ENCODE measurements around the gene ZBED1.
"Not testable (repeated sequence)": the region's sequence is repeated elsewhere in the genome, so short reads cannot be mapped to it uniquely, and the experiment has no call there.

ZBED1 gene

DNA sequence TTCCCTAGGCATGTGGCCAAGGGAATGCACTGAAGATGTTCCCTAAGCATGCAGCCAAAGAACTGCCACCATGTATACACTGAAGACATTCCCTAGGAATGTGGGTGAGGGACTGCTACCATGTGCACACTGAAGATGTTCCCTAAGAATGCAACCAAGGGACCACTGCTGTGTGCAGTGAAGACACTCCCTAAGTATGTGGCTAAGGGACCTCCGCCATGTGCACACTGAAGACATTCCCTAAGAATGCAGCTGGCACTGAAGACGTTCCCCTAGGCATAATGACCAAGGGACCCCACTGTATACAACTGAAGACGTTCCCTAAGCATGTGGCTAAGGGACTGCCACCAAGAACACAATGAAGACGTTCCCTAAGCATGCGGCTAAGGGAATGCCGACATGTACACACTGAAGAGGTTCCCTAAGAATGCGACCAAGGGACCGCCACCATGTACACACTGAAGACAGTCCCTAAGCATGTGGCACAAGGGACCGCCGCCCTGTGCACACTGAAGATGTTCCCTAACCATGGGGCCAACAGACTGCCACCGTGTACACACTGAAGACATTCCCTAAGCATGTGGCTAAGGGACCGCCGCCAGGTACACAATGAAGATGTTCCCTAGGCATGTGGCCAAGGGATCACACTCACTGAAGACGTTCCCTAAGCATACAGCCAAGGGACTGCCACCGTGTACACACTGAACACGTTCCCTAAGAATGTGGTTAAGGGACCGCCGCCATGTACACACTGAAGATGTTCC is 25.6 kb downstream of the ZBED1 start:
- no peak overlapping the region for H3K27ac ChIP-seq

DNA sequence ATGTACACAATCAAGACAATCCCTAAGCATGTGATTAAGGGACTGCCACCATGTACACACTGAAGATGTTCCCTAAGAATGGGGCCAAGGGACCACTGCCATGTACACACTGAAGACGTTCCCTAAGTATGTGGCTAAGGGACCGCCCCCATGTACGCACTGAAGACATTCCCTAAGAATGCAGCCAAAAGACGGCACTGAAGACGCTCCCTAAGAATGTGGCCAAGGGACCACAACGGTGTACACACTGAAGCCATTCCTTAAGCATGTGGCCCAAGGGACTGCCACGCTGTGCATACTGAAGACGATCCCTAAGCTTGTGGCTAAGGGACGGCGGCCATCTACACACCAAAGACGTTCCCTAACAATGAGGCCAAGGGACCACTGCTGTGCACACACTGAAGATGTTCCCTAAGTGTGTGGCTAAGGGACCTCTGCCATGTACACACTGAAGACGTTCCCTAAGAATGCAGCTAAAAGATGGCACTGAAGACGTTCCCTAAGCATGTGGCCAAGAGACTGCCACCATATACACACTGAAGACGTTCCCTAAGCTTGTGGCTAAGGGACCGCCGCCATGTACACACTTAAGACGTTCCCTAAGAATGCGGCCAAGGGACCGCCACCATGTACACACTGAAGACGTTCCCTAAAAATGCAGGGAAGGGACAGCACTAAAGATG is 26.4 kb downstream of the ZBED1 start:
- no peak overlapping the region for H3K27ac ChIP-seq
- TF ChIP-seq, protein P1, sequence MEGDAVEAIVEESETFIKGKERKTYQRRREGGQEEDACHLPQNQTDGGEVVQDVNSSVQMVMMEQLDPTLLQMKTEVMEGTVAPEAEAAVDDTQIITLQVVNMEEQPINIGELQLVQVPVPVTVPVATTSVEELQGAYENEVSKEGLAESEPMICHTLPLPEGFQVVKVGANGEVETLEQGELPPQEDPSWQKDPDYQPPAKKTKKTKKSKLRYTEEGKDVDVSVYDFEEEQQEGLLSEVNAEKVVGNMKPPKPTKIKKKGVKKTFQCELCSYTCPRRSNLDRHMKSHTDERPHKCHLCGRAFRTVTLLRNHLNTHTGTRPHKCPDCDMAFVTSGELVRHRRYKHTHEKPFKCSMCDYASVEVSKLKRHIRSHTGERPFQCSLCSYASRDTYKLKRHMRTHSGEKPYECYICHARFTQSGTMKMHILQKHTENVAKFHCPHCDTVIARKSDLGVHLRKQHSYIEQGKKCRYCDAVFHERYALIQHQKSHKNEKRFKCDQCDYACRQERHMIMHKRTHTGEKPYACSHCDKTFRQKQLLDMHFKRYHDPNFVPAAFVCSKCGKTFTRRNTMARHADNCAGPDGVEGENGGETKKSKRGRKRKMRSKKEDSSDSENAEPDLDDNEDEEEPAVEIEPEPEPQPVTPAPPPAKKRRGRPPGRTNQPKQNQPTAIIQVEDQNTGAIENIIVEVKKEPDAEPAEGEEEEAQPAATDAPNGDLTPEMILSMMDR (IDR thresholded peaks at IDR 0.05) = no peak
- no peak for TF ChIP-seq ZFX (IDR thresholded peaks at IDR 0.05; ENCODE audit: borderline replicate concordance)

More for the DNA sequence above, 25.6 kb downstream of the ZBED1 start:
- TF ChIP-seq, protein P1 (IDR thresholded peaks at IDR 0.05) = no peak
- no peak for TF ChIP-seq ZFX (IDR thresholded peaks at IDR 0.05; ENCODE audit: borderline replicate concordance)

DNA sequence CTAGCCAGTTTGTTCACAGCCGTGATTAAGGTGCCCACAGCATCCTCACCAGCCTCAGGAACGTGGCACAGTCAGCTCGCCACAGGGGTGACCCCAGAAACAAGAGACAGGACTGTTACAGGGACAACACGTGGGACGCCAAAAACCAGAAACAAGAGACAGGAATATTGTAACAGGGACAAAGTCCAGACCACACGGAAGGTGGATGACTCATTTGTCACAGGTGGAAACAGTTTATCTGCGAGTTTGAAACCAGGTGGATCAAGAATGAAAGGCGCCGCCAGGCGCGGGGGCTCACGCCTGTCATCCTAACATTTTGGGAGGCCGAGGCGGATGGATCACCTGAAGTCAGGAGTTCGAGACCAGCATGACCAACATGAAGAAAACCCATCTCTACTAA is 27.7 kb downstream of the ZBED1 start:
- H3K27ac ChIP-seq = not testable (repeated sequence)

DNA sequence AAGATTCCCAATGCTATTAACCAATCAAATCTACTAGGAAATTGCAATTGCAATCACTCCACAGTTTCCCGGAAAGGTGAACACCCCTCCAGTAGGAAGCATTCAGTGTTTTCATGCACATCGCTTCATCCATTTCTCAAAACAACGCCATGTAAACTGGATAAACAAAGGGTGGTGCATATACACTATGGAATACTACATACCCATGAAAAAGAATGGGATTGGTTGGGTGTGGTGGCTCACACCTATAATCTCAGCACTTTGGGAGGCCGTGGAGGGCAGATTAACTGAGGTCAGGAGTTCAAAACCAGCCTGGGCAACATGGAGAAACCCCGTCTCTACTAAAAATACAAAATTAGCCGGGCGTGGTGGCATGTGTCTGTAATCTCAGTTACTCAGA is 29.1 kb downstream of the ZBED1 start:
- TF ChIP-seq, protein P1 (IDR thresholded peaks at IDR 0.05) = no peak
- TF ChIP-seq ZFX (IDR thresholded peaks at IDR 0.05; ENCODE audit: borderline replicate concordance) = no peak

DNA sequence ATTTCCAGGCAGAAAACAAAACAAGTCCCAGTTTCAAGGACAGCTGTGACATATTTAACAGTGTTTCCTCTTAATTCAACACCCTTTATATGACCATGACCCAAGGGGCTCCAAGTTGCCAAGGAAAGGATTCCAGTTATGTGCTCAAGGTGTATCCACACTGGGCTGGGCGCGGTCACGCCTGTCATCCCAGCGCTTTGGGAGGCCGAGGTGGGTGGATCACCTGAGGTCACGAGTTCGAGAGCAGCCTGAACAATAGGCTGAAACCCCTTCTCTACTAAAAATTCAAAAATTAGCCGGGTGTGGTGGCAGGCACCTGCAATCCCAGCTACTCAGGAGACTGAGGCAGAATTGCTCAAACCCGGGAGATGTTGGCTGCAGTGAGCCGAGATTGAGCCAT is 29.6 kb downstream of the ZBED1 start:
- not testable (repeated sequence) for H3K27ac ChIP-seq

More for the DNA sequence above, 29.1 kb downstream of the ZBED1 start:
- no peak overlapping the region for H3K27ac ChIP-seq

DNA sequence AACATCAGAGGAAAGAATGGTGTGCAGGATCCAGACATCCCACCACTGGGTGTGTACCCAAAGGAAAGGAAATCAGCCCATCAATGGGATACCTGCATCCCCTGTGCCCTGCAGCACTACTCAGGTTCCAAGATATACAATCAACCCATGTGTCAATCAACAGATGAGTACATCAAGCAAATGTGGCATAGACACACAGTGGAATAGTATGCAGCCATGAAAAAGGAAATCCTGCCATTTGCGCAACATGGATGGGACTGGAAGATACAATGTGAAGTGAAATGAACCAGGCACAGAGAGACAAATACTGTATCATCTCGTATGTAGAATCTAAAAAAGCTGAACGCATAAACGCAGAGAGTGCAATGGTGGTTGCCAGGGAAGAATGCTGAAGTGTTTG is 30.9 kb downstream of the ZBED1 start:
- H3K27ac ChIP-seq = not testable (repeated sequence)

DNA sequence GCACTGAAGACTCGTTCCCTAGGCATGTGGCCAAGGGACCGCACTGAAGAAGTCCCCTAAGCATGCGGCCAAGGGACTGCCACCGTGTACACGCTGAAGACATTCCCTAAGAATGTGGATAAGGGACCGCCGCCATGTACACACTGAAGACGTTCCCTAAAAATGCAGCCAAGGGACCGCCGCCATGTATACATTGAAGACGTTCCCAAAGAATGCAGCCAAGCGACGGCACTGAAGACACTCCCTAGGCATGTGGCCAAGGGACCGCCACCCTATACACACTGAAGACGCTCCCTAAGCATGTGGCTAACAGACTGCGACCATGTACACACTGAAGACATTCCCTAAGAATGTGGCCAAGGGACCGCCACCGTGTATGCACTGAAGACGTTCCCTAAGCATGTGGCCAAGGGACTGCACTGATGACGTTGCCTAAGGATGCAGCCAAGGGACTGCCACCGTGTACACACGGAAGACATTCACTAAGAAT is 31.5 kb downstream of the ZBED1 start:
- no peak overlapping the region for H3K27ac ChIP-seq
- TF ChIP-seq, protein P1 (IDR thresholded peaks at IDR 0.05) = no peak
- TF ChIP-seq ZFX (IDR thresholded peaks at IDR 0.05; ENCODE audit: borderline replicate concordance) = no peak

DNA sequence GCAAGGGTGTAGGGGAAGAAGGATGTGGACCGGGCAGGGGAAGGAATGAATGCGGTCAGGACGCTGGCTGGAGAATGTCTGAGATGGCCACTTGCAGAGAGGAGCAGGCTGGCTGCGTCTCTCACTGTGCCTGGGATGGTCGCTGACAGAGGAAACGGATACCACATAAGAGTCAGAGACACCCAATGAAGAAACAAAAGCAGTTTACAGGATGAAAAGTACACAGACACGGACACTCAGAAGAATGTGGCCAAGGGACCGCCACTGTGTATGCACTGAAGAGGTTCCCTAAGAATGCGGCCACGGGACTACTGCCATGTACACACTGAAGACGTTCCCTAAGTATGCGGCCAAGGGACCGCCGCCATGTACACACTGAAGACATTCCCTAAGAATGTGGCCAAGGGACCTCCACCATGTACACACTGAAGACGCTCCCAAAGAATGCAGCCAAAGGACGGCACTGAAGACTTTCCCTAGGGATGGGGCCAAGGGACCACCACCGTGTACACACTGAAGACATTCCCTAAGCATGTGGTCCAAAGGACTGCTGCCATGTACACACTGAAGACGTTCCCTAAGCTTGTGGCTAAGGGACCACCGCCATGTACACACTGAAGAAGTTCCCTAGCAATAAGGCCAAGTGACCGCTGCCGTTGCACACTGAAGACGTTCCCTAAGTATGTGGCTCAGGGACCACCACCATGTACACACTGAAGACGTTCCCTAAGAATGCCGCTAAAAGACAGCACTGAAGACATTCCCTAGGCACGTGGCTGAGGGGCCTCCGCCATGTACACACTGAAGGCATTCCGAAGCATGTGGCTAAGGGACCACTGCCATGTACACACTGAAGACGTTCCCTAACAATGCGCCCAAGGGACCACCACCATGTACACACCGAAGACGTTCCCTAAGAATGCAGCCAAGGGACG is 32.2 kb downstream of the ZBED1 start:
- no peak for TF ChIP-seq ZFX (IDR thresholded peaks at IDR 0.05; ENCODE audit: borderline replicate concordance)
- TF ChIP-seq, protein P1 (IDR thresholded peaks at IDR 0.05) = no peak
- H3K27ac ChIP-seq = no peak overlapping the region
